Right lobe of liver (tissue), 6 donors: ENCODE results near the gene ATP11C. TPM values are rescaled to one million over a fixed set of nuclear protein-coding genes. Genes with fewer than 3 reads are reported as not detected.

ENCODE experiments used
- ATAC-seq, 4 donors: fragments of 200-7000 bp; cut with Tn5 transposase; one replicate each; pipeline ENCODE4 v1.9.1; 2020; ENCODE audit warnings: mild to moderate bottlenecking in 4 of 4, moderate library complexity in 4 of 4
- DNase-seq, 3 donors: peaks; one replicate each; pipeline ENCODE4 v3.0.0-alpha.2; 2020
- H3K27ac ChIP-seq, 3 donors: fragments of 200-600 bp; one replicate each; pipeline ENCODE4 v1.8.0; 2022
- H3K27me3 ChIP-seq, 2 donors: fragments of 200-600 bp; one replicate each; pipeline ENCODE4 v1.8.0; 2022
- H3K36me3 ChIP-seq, 4 donors: fragments of 200-600 bp; sonication (generic) in 1 of 4; one replicate each; pipeline versions ENCODE4 v1.5.1 to v1.8.0; 2017 to 2022; ENCODE audit warnings: control low read depth in 1 of 4
- H3K4me1 ChIP-seq, 4 donors: fragments of 200-600 bp; sonication (generic) in 1 of 4; one replicate each; pipeline versions ENCODE4 v1.5.1 to v1.8.0; 2017 to 2022; ENCODE audit warnings: control low read depth in 1 of 4
- H3K4me3 ChIP-seq, 3 donors: fragments of 200-600 bp; one replicate each; pipeline ENCODE4 v1.8.0; 2022
- H3K9me3 ChIP-seq, 4 donors: fragments of 200-600 bp; sonication (generic) in 1 of 4; one replicate each; pipeline versions ENCODE4 v1.5.1 to v1.8.0; 2017 to 2022; ENCODE audit warnings: control low read depth in 1 of 4
- POLR2A ChIP-seq: fragments of 450-650 bp; IDR thresholded peaks from one replicate; pipeline ENCODE4 v1.6.1; 2017; ENCODE audit warnings: antibody characterized with exemption, mild to moderate bottlenecking
- WGBS: methylation state at CpG from one replicate; pipeline ENCODE4 v1.1.6; 2018; ENCODE audit warnings: low coverage, low lambda C conversion rate; ENCODE audit not compliant: insufficient coverage; ENCODE audit errors: missing lambda C conversion rate; 5-methylcytosine and 5-hydroxymethylcytosine counted together
- intact Hi-C, 2 donors: fragments of 100-400 bp; cut with DNase I; formaldehyde crosslinking; loops; one replicate each; pipeline versions ENCODE4 v1.11.2 to v1.14.1; 2022
- total RNA-seq, 6 experiments: library from RNA; depleted of rRNA in 2 of 6; stranded (reverse); fragments of >200 nt in 2 of 6; fragmentation: NEBNext Ultra II Directional in 3 of 6; extraction: Animal tissue kit (Norgen Biotek cat#: 25700) in 3 of 6; gene quantifications; one replicate each; pipeline versions ENCODE4 v1.1.0 to v1.2.4, GENCODE V29; 2016 to 2023
- TF ChIP-seq, protein P1 (sequence below), 4 donors: fragments of 200-600 bp in 3 of 4; fragments of 450-650 bp in 1 of 4; IDR thresholded peaks; one replicate each; pipeline versions ENCODE4 v1.5.1 to v1.8.0; 2016 to 2022; ENCODE audit warnings: antibody characterized with exemption in 4 of 4, mild to moderate bottlenecking in 2 of 4
- donor health status: DM: no; HTN: yes; CAD: no.
- donor health status: DM: no; HTN: no; CAD: no.
- donor health status: DM: no; HTN: no; CAD: no.
- donor health status: DM: no; HTN: yes; CAD: no.
- donor health status: DM: no; HTN: yes; CAD: no.

ATP11C gene
- total RNA-seq, 6 experiments from 2014 or later: 21.4 to 34.0 (median 29.1) TPM

DNA sequence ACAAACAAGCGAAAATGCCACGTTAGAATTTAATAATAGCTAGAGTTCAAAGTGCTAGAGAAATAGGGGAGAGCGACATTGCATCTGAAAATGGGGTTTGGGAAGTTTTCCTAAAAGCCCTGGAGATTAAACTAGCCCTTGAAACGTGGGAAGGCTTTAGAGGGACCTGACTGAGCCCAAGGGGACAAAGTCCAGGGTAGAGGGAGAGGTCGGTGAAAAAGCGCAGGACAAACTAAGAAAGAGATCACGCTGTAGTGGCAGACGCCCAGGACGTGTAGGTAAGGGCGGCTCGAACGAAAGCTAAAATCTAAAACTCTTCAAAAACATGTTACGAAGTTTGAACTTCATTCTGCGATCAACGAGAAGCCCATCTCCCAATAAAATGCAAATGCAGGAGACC lies 1.1 kb upstream of the ATP11C start:
- Histone ChIP-seq H3K9me3 (no peaks in the 10 kb centered on the region), H3K4me1 (peaks cover 0 to 4% (median 0%) of the 10 kb centered on the region in 4 donors), H3K27ac (peak overlapping the region; percentile 82 to 96 (median 85)), H3K4me3 (peak overlapping the region; percentile 69 to 77 (median 74)), H3K36me3 (no peaks in the 10 kb centered on the region), H3K27me3 (no peaks in the 10 kb centered on the region)
- TF ChIP-seq POLR2A: no peak
- TF ChIP-seq, protein P1, sequence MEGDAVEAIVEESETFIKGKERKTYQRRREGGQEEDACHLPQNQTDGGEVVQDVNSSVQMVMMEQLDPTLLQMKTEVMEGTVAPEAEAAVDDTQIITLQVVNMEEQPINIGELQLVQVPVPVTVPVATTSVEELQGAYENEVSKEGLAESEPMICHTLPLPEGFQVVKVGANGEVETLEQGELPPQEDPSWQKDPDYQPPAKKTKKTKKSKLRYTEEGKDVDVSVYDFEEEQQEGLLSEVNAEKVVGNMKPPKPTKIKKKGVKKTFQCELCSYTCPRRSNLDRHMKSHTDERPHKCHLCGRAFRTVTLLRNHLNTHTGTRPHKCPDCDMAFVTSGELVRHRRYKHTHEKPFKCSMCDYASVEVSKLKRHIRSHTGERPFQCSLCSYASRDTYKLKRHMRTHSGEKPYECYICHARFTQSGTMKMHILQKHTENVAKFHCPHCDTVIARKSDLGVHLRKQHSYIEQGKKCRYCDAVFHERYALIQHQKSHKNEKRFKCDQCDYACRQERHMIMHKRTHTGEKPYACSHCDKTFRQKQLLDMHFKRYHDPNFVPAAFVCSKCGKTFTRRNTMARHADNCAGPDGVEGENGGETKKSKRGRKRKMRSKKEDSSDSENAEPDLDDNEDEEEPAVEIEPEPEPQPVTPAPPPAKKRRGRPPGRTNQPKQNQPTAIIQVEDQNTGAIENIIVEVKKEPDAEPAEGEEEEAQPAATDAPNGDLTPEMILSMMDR (IDR thresholded peaks at IDR 0.05): no peak
- WGBS: 34% methylated on average over 15 of the region's 15 CpGs
- DNase-seq (peak in 2 of 3 donors; percentile 58 to 73), ATAC-seq (peak; percentile 29 to 67 (median 38))
- intact Hi-C loops: no loop called here

DNA sequence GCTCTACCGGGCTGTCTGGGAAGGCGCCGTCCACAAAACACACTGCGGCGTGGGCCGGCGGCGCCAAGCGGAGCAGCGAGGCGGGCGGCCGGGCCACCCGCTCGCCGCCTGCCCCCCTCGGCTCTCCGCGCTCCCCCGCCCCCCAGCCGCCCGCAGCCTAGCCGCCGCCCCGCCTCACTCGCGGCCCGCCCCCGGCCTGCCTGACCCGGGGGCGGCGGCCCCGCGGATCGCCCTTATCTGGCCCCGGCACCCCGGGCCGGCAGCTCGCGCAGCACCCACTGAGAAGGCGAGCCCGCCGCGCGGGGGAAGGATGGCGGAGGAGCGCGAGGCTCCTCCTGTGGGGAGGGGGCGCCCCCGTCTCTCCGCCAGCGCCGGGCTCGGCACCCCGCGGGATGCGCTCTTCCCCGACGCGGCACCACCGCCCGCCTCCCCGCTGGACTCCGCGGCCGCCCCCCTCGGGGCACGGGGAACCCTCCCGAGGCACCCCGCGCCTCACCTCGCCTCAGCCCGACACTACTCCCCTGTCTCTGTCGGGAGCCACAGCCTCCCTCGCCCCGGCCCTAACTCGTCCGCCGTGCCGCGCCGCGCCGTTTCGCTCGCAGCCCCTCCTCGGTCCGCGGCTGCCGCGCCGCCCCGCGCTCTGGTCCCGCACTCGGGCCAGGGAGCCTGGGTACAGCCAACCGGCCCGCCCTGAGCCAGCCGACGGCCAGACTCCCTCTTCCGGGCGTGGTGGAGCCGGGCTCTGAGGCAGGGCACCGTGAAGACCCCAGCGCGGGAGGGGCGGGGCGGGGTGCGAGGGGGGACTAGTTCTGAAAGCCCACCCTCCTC lies 566 bp downstream of the ATP11C start:
- Histone ChIP-seq H3K27ac (peak overlapping the region; percentile 82 to 96 (median 85)), H3K36me3 (no peaks in the 10 kb centered on the region), H3K27me3 (no peaks in the 10 kb centered on the region), H3K4me3 (peak overlapping the region; percentile 69 to 77 (median 74)), H3K4me1 (peaks cover 0 to 4% (median 0%) of the 10 kb centered on the region in 4 donors), H3K9me3 (no peaks in the 10 kb centered on the region)
- intact Hi-C loops: no loop called here
- peak; percentile 67 to 72 (median 69) for DNase-seq
- TF ChIP-seq POLR2A: no peak
- TF ChIP-seq, protein P1 (IDR thresholded peaks at IDR 0.05): no peak
- 40% methylated on average over 2 of the region's 109 CpGs for WGBS
- peak; percentile 35 to 62 (median 57) for ATAC-seq

DNA sequence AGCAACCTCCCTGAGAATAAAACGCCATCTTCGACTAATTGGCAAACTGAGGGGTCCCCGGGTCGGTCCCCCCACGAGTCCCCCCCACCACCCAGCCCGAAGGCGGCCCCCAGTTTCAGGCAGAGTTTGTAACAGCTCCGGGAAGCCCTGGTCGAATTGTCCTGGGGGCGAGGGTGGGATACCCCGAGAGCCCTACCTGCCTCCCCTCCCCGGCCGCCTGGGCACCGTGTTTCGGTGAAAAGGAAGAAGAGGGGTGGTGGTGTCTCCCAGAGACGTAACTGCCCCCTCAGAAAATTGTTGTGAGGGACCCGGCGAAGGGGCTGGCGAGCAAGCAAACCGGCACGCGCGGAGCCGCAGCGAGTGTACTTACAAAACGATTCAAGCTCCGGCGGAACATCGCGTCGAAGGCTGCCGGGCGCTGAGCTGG lies 1.2 kb downstream of the ATP11C start:
- H3K27ac ChIP-seq: peak overlapping the region; percentile 45 to 85 (median 53)
- TF ChIP-seq POLR2A: no peak
- TF ChIP-seq, protein P1 (IDR thresholded peaks at IDR 0.05): no peak
- peaks cover 0 to 4% (median 0%) of the 10 kb centered on the region in 4 donors for H3K4me1 ChIP-seq
- no peaks in the 10 kb centered on the region for H3K27me3 ChIP-seq
- H3K36me3 ChIP-seq: no peaks in the 10 kb centered on the region
- WGBS: 25% methylated on average over 18 of the region's 33 CpGs
- H3K4me3 ChIP-seq: peak overlapping the region; percentile 69 to 77 (median 74)
- no peak for ATAC-seq
- DNase-seq: no peak
- intact Hi-C loops: no loop called here
- H3K9me3 ChIP-seq: no peaks in the 10 kb centered on the region

DNA sequence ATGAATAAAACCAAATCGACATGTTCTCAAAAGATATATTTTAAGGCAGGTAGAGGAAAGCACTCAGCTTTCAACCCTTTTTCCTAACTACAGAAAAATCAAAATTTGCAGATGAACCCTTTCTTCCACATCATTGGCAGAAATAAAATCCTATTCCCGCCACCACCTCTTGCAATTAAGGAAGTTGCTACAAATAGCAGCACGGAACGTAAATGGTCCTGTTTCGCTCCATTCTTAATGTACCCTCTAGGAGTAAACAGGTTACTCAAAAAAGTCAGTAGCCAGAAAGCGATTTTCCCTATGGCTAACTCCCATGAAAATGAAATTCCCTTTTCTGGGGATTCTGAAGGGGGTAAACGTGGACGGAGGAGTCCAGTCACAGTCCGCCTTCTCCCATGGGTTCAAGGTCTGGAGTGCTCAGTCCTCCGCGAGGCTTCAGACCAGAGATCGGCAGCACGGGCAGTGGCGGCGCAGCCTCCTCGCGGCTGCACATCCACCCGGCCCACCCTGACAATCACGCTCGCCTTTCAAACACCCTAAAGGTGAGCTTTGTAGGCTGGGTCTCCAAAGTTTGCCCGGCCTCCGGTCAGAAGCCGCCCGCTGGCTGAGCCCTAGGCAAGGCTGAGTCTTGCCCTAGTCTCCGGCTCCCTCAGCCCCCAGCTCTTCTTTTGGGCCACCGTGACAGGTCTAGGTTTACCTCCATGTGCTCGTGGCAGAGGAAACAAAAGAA lies 1.8 kb downstream of the ATP11C start:
- ATAC-seq (peak; percentile 13 to 43 (median 22)), DNase-seq (peak; percentile 35 to 64 (median 50))
- 16% methylated on average over 12 of the region's 27 CpGs for whole genome bisulfite sequencing
- intact Hi-C loops: no loop called here
- Histone ChIP-seq H3K27me3 (no peaks in the 10 kb centered on the region), H3K27ac (peak overlapping the region; percentile 45 to 85 (median 53)), H3K9me3 (no peaks in the 10 kb centered on the region), H3K4me1 (peaks cover 0 to 4% (median 0%) of the 10 kb centered on the region in 4 donors), H3K4me3 (peak overlapping the region; percentile 69 to 77 (median 74)), H3K36me3 (no peaks in the 10 kb centered on the region)
- TF ChIP-seq, protein P1 (IDR thresholded peaks at IDR 0.05): no peak
- no peak for TF ChIP-seq POLR2A
